ENCODE data around the gene NHEJ1.
"Not testable (repeated sequence)": the region's sequence is repeated elsewhere in the genome, so short reads cannot be mapped to it uniquely, and the experiment has no call there.

Gene NHEJ1

DNA sequence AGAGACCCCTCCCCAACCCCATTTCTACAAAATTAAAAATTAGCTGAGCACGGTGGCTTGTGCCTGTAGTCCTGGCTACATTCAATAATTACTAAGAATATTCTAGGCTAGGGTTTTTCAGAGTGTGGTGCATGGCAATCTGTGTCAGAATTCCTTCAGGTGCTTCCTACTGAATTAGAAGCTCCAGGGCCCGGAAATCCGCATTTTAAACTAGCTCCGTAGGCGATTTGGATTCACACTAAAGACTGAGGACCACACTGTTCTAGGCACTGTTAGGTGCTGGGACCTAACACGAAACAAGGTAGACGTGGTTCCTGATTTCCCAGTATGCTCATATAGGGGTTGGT, 45.3 kb upstream of the NHEJ1 start:
- in situ Hi-C loops (cut with MboI; ENCODE audit: low pct_unique_long_range_greater_than_20kb, low sequenced_read_pairs, unreplicated experiment) = loop anchor here (5.0 kb wide), 1 partner anchor 34 kb away; the partner anchor contains the start of gene SLC23A3
- no peak for TF ChIP-seq CTCF (IDR thresholded peaks at IDR 0.05; ENCODE audit: extremely low read depth, insufficient read depth, missing control alignments)
- DNase-seq (ENCODE audit: low spot score) = no peak

GRCh38 chr2:219205165-219205538, 44.5 kb upstream of the NHEJ1 start:
- in situ Hi-C loops (cut with MboI; ENCODE audit: low pct_unique_long_range_greater_than_20kb, low sequenced_read_pairs, unreplicated experiment) = loop anchor here (5.0 kb wide), 1 partner anchor 33 kb away; the partner anchor contains the start of gene SLC23A3
- no peak for DNase-seq (ENCODE audit: low spot score)
- no peak for TF ChIP-seq CTCF (IDR thresholded peaks at IDR 0.05; ENCODE audit: extremely low read depth, insufficient read depth, missing control alignments)

- TF ChIP-seq CTCF (IDR thresholded peaks at IDR 0.05; ENCODE audit: extremely low read depth, insufficient read depth, missing control alignments) = no peak
- in situ Hi-C loops (cut with MboI; ENCODE audit: low pct_unique_long_range_greater_than_20kb, low sequenced_read_pairs, unreplicated experiment) = loop anchor here (5.0 kb wide), 1 partner anchor 32 kb away; the partner anchor contains the start of gene SLC23A3
- DNase-seq (ENCODE audit: low spot score) = no peak
Measured at GRCh38 chr2:219204425-219205164, 44.0 kb upstream of the NHEJ1 start.

- in situ Hi-C loops (cut with MboI; ENCODE audit: low pct_unique_long_range_greater_than_20kb, low sequenced_read_pairs, unreplicated experiment) = not testable (repeated sequence)
Measured at GRCh38 chr2:219201331-219201730, 40.7 kb upstream of the NHEJ1 start.

DNA sequence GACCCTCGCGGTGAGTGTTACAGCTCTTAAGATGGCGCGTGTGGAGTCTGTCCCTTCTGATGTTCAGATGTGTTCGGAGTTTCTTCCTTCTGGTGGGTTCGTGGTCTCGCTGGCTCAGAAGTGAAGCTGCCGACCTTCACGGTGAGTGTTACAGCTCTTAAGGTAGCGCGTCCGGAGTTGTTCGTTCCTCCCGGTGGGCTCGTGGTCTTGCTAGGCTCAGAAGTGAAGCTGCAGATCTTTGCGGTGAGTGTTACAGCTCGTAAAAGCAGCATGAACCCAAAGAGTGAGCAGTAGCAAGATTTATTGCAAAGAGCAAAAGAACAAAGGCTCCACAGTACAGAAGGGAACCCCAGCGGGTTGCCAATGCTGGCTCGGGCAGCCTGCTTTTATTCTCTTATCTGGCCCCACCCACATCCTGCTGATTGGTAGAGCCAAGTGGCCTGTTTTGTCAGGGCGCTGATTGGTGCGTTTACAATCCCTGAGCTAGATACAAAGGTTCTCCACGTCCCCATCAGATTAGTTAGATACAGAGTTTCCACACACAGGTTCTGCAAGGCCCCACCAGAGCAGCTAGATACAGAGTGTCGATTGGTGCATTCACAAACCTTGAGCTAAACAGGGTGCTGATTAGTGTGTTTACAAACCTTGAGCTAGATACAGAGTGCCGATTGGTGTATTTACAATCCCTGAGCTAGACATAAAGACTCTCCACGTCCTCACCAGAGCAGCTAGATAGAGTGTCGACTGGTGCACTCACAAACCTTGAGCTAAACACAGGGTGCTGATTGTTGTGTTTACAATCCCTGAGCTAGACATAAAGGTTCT, 40.1 kb upstream of the NHEJ1 start:
- in situ Hi-C loops (cut with MboI; ENCODE audit: low pct_unique_long_range_greater_than_20kb, low sequenced_read_pairs, unreplicated experiment); DNase-seq (ENCODE audit: low spot score): not testable (repeated sequence)

More at GRCh38 chr2:219201331-219201730, 40.7 kb upstream of the NHEJ1 start:
- not testable (repeated sequence) for DNase-seq (ENCODE audit: low spot score)

GRCh38 chr2:219199470-219200211, 39.0 kb upstream of the NHEJ1 start:
- no peak for TF ChIP-seq CTCF (IDR thresholded peaks at IDR 0.05; ENCODE audit: extremely low read depth, insufficient read depth, missing control alignments)

DNA sequence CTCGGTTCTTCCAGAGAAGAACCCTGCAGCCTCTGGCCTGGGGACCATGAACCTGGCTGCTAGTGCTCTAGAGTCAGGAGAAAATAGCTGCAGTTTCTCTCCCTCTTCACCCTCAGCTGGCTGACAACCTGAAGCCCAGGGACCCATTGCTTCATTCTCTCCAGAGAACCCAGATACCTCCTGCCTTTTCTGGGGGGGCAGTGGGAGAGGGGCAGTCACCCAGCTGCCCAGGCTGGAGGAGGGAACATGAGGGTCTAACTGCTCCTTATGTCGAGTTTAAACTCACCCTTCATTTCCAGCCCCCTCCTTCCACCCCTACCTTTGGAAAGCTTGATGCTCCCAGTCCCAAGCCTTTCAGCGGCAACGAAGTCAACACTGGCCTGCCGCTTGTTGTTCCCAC, 38.4 kb upstream of the NHEJ1 start:
- TF ChIP-seq CTCF (IDR thresholded peaks at IDR 0.05; ENCODE audit: extremely low read depth, insufficient read depth, missing control alignments) = no peak
- no peak for DNase-seq (ENCODE audit: low spot score)
- in situ Hi-C loops (cut with MboI; ENCODE audit: low pct_unique_long_range_greater_than_20kb, low sequenced_read_pairs, unreplicated experiment) = no loop called here

More at GRCh38 chr2:219199470-219200211, 39.0 kb upstream of the NHEJ1 start:
- DNase-seq (ENCODE audit: low spot score) = no peak
- in situ Hi-C loops (cut with MboI; ENCODE audit: low pct_unique_long_range_greater_than_20kb, low sequenced_read_pairs, unreplicated experiment) = no loop called here

All from GM13977 (cell line).